Endothelial cell of umbilical vein (primary cell): ENCODE data around the gene CDKN2AIP. TPM values are rescaled to one million over a fixed set of nuclear protein-coding genes. Genes with fewer than 3 reads are reported as not detected.
A peak's percentile ranks its signal among the peaks of the same experiment; 100 is the strongest.

Source experiments
- BruUV-seq: library from RNA; stranded (reverse); fragments of 400-500 nt; replicated peaks from 2 replicates; lab custom pipeline; 2021; lab: Mats Ljungman, UMichigan
- CTCF ChIA-PET: fragments of 300-600, 350-600 bp; sonication (Branson Sonifier 250); formaldehyde crosslinking; loops from one replicate; lab custom pipeline; 2021; ENCODE audit warnings: antibody characterized with exemption, inconsistent platforms; lab: Charles Lee
- POLR2A ChIA-PET: fragments of 300-600, 350-600 bp; sonication (Branson Sonifier 250); formaldehyde crosslinking; loops from one replicate; lab custom pipeline; 2021; ENCODE audit warnings: antibody characterized with exemption, inconsistent platforms; lab: Charles Lee
- DNase-seq: peaks from one replicate; pipeline ENCODE4 v3.0.0-alpha.2; 2011; ENCODE audit warnings: low read depth, low spot score
- FAIRE-seq: peaks from 2 replicates; lab custom pipeline; 2011; peaks lifted over from hg19 to GRCh38; lab: Jason Lieb, UNC
- H2AFZ ChIP-seq: 2 replicates; pipeline ENCODE4 v1.6.0; 2012; ENCODE audit warnings: low read depth, low read length, control low read depth, inconsistent platforms
- H3K27ac ChIP-seq: 2 replicates; pipeline ENCODE4 v1.5.1; 2011; ENCODE audit warnings: low read depth, mild to moderate bottlenecking, control low read depth, low read length, moderate library complexity; ENCODE audit not compliant: insufficient read depth
- H3K27me3 ChIP-seq, 2 experiments: 2 replicates each; pipeline versions ENCODE4 v1.6.0 to v1.6.1; 2011; ENCODE audit warnings: low read length in 2 of 2, mixed read lengths in 1 of 2; ENCODE audit not compliant: control insufficient read depth in 2 of 2, insufficient read depth in 2 of 2
- H3K36me3 ChIP-seq, 2 experiments: 2 replicates in 1 of 2; 3 replicates in 1 of 2; pipeline ENCODE4 v1.5.1; 2011; ENCODE audit warnings: low read length in 2 of 2, mild to moderate bottlenecking in 1 of 2, moderate library complexity in 1 of 2; ENCODE audit not compliant: control insufficient read depth in 2 of 2, insufficient read depth in 2 of 2; ENCODE audit errors: extremely low read depth in 1 of 2
- H3K4me1 ChIP-seq: 3 replicates; pipeline ENCODE4 v1.5.1; 2011; ENCODE audit warnings: mild to moderate bottlenecking, low read length; ENCODE audit not compliant: control insufficient read depth, insufficient read depth; ENCODE audit errors: extremely low read depth
- H3K4me2 ChIP-seq: 2 replicates; pipeline ENCODE4 v1.6.1; 2011; ENCODE audit warnings: low read length, control low read depth, mixed read lengths; ENCODE audit not compliant: insufficient read depth
- H3K4me3 ChIP-seq, 3 experiments: fragments of 200-600 bp in 1 of 3; sonication (generic), shearing (Covaris generic) in 1 of 3; replicated peaks in 1 of 3; 2 replicates each; pipeline ENCODE4 v1.5.1; 2011 to 2016; ENCODE audit warnings: control low read depth in 3 of 3, low read length in 3 of 3, mild to moderate bottlenecking in 2 of 3, inconsistent platforms in 1 of 3, low read depth in 1 of 3, moderate library complexity in 1 of 3; ENCODE audit not compliant: insufficient read depth in 1 of 3
- H3K79me2 ChIP-seq: 2 replicates; pipeline ENCODE4 v1.6.0; 2012; ENCODE audit warnings: low read length, inconsistent platforms; ENCODE audit not compliant: control insufficient read depth, insufficient read depth
- H3K9ac ChIP-seq: replicated peaks from 2 replicates; pipeline ENCODE3; 2011; ENCODE audit warnings: low read length, control low read depth; ENCODE audit not compliant: insufficient read depth; ENCODE audit errors: extremely low read depth
- H3K9me1 ChIP-seq: replicated peaks from 3 replicates; pipeline ENCODE4 v1.6.0; 2011; ENCODE audit warnings: mild to moderate bottlenecking, low read length; ENCODE audit not compliant: control insufficient read depth, insufficient read depth; ENCODE audit errors: extremely low read depth
- H3K9me3 ChIP-seq: replicated peaks from 2 replicates; pipeline ENCODE4 v1.5.1; 2012; ENCODE audit warnings: low read length, inconsistent platforms; ENCODE audit not compliant: control insufficient read depth, insufficient read depth
- H4K20me1 ChIP-seq: replicated peaks from 2 replicates; pipeline ENCODE3; 2011; ENCODE audit warnings: mild to moderate bottlenecking, low read length; ENCODE audit not compliant: control insufficient read depth, insufficient read depth; ENCODE audit errors: extremely low read depth
- CTCF ChIP-seq, 2 donors: IDR thresholded peaks; 1 replicate in 1 of 2; 2 replicates in 1 of 2; pipeline ENCODE4 v1.5.1; 2011; ENCODE audit warnings: low read length in 2 of 2, mild to moderate bottlenecking in 2 of 2, moderate library complexity in 2 of 2, control low read depth in 1 of 2, inconsistent platforms in 1 of 2, low read depth in 1 of 2; ENCODE audit not compliant: insufficient read depth in 1 of 2; ENCODE audit errors: extremely low read depth in 1 of 2
- EZH2 ChIP-seq: IDR thresholded peaks from 2 replicates; pipeline ENCODE4 v1.6.1; 2012; ENCODE audit warnings: borderline replicate concordance, low read depth, mild to moderate bottlenecking, moderate library complexity, low read length, inconsistent platforms; ENCODE audit not compliant: severe bottlenecking
- FOS ChIP-seq: IDR thresholded peaks from 2 replicates; pipeline ENCODE4 v1.6.1; 2011; ENCODE audit warnings: mild to moderate bottlenecking, low read length, moderate library complexity, borderline replicate concordance; ENCODE audit not compliant: insufficient read depth
- GATA2 ChIP-seq: IDR thresholded peaks from 2 replicates; pipeline ENCODE4 v1.7.0; 2011; ENCODE audit warnings: low read depth, mild to moderate bottlenecking, moderate library complexity, mixed read lengths, low read length; ENCODE audit not compliant: insufficient read length, insufficient read depth
- JUN ChIP-seq: IDR thresholded peaks from 2 replicates; pipeline ENCODE4 v1.6.1; 2011; ENCODE audit warnings: borderline replicate concordance, low read depth; ENCODE audit not compliant: insufficient read length, insufficient read depth
- MAX ChIP-seq: IDR thresholded peaks from 2 replicates; pipeline ENCODE4 v1.6.1; 2011; ENCODE audit not compliant: insufficient read depth, insufficient read length
- MYC ChIP-seq: IDR thresholded peaks from one replicate; pipeline ENCODE4 v1.6.1; 2011; ENCODE audit warnings: mild to moderate bottlenecking, low read depth, low read length
- POLR2A ChIP-seq: IDR thresholded peaks from 2 replicates; pipeline ENCODE4 v1.6.1; 2012; ENCODE audit warnings: low read depth, mild to moderate bottlenecking, control low read depth, low read length
- POLR2AphosphoS5 ChIP-seq: IDR thresholded peaks from 2 replicates; pipeline ENCODE4 v1.6.1; 2012; ENCODE audit warnings: low read depth, mild to moderate bottlenecking, control low read depth, low read length, moderate library complexity; ENCODE audit not compliant: insufficient read depth
- dilution Hi-C: fragments of 300-500 bp; cut with MboI; formaldehyde crosslinking; loops from one replicate; pipeline ENCODE4 v1.15.0; 2019; ENCODE audit warnings: low sequenced_read_pairs; ENCODE audit not compliant: extremely low pct_ligation_motif_present
- intact Hi-C: fragments of 100-400 bp; cut with micrococcal nuclease; formaldehyde crosslinking; loops from one replicate; pipeline ENCODE4 v1.10.0; 2022
- polyA plus RNA-seq, 4 experiments: library from polyadenylated mRNA; depleted of rRNA in 3 of 4; stranded (reverse) in 3 of 4; unstranded in 1 of 4; fragments of >200 nt; gene quantifications; 2 replicates each; pipeline versions ENCODE4 v1.2.1 to v1.2.3, GENCODE V29; 2011 to 2012; ENCODE audit warnings: missing spikeins in 1 of 4
- total RNA-seq: library from RNA; stranded (reverse); gene quantifications from 2 replicates; pipeline ENCODE4 v1.2.3, GENCODE V29; 2021

Gene CDKN2AIP
- total and polyA plus RNA-seq, 2 donors (not counting 3 experiments of a cell fraction or from before 2014, with no cell fraction given), result 5.1 to 12.8 TPM

GRCh38 chr4:183411291-183411861, 33.1 kb upstream of the CDKN2AIP start:
- H3K9ac ChIP-seq, result no peak overlapping the region
- TF ChIP-seq JUN, result no peak
- TF ChIP-seq EZH2, result no peak
- TF ChIP-seq POLR2AphosphoS5, result no peak

GRCh38 chr4:183412821-183413220, 31.6 kb upstream of the CDKN2AIP start:
- dilution Hi-C loops, result no loop called here
- CTCF ChIA-PET, result no interaction called here

More at GRCh38 chr4:183411291-183411861, 33.1 kb upstream of the CDKN2AIP start:
- Histone ChIP-seq H3K36me3 (no peaks in the 10 kb centered on the region), H3K9me1 (no peaks in the 10 kb centered on the region), H3K4me2 (no peak overlapping the region), H3K9me3 (no peaks in the 10 kb centered on the region), H3K4me3 (no peak overlapping the region), H3K27me3 (no peaks in the 10 kb centered on the region), H3K4me1 (peaks cover 3% of the 10 kb centered on the region), H2AFZ (no peak overlapping the region), H3K27ac (no peak overlapping the region), H3K79me2 (no peaks in the 10 kb centered on the region), H4K20me1 (no peaks in the 10 kb centered on the region)
- FAIRE-seq (no peak), DNase-seq (no peak)
- ChIA-PET POLR2A (no interaction called here), CTCF (no interaction called here)
- dilution Hi-C loops, result no loop called here
- no TSS peak for BruUV-seq
- intact Hi-C loops, result no loop called here

More at GRCh38 chr4:183412821-183413220, 31.6 kb upstream of the CDKN2AIP start:
- no peaks in the 10 kb centered on the region for H3K9me3 ChIP-seq
- POLR2A ChIA-PET, result no interaction called here
- H3K4me1 ChIP-seq, result no peaks in the 10 kb centered on the region
- no peaks in the 10 kb centered on the region for H3K79me2 ChIP-seq
- H2AFZ ChIP-seq, result peak overlapping the region; percentile 52
- DNase-seq (peak; percentile 16), FAIRE-seq (no peak)
- intact Hi-C loops, result no loop called here
- no peaks in the 10 kb centered on the region for H3K9me1 ChIP-seq
- no peaks in the 10 kb centered on the region for H4K20me1 ChIP-seq
- H3K4me3 ChIP-seq, result no peak overlapping the region
- H3K9ac ChIP-seq, result no peak overlapping the region
- no peaks in the 10 kb centered on the region for H3K36me3 ChIP-seq
- H3K27me3 ChIP-seq, result no peaks in the 10 kb centered on the region
- no peak overlapping the region for H3K27ac ChIP-seq
- no peak overlapping the region for H3K4me2 ChIP-seq
- no TSS peak for BruUV-seq
- TF ChIP-seq POLR2AphosphoS5, result no peak
- TF ChIP-seq FOS, result no peak
- TF ChIP-seq CTCF (IDR thresholded peaks at IDR 0.05; ENCODE audit: extremely low read depth in 1 of 2, insufficient read depth in 1 of 2, low read depth in 1 of 2, low read length in 2 of 2), result no peak
- no peak for TF ChIP-seq EZH2
- no peak for TF ChIP-seq POLR2A
- no peak for TF ChIP-seq JUN
- TF ChIP-seq MYC, result no peak
- no peak for TF ChIP-seq GATA2
- TF ChIP-seq MAX, result no peak
